H1 (cell line): ENCODE measurements around the gene MEX3D. TPM values are rescaled to one million over a fixed set of nuclear protein-coding genes. Genes with fewer than 3 reads are reported as not detected.

Experiments used
- CTCF ChIA-PET: fragments of 300-600 bp; sonication (Branson Sonifier 250); formaldehyde crosslinking; loops from one replicate; lab custom pipeline; 2021; ENCODE audit not compliant: partially characterized antibody; lab: Charles Lee
- POLR2A ChIA-PET: fragments of 300-600 bp; sonication (Branson Sonifier 250); formaldehyde crosslinking; loops from one replicate; lab custom pipeline; 2021; ENCODE audit warnings: inconsistent platforms; ENCODE audit not compliant: partially characterized antibody; lab: Charles Lee
- DNase-seq, 2 experiments: peaks; one replicate each; pipeline versions ENCODE4 v3.0.0 to v3.0.0-alpha.2; 2010 to 2022; ENCODE audit warnings: low spot score in 2 of 2, low read depth in 1 of 2, mixed read lengths in 1 of 2
- FAIRE-seq: peaks from 2 replicates; lab custom pipeline; 2011; peaks lifted over from hg19 to GRCh38; lab: Jason Lieb, UNC
- H2AFZ ChIP-seq: 2 replicates; pipeline ENCODE4 v1.8.1; 2012; ENCODE audit warnings: low read length, inconsistent platforms
- H2AK5ac ChIP-seq: 2 replicates; pipeline ENCODE4 v1.6.1; 2013; ENCODE audit warnings: low read depth, low read length
- H2BK120ac ChIP-seq: replicated peaks from 2 replicates; pipeline ENCODE3; 2013; ENCODE audit warnings: low read depth, low read length, inconsistent platforms
- H2BK12ac ChIP-seq: 2 replicates; pipeline ENCODE4 v1.6.1; 2013; ENCODE audit warnings: low read depth, low read length
- H2BK15ac ChIP-seq: 2 replicates; pipeline ENCODE4 v1.6.1; 2013; ENCODE audit warnings: low read length
- H2BK20ac ChIP-seq: 2 replicates; pipeline ENCODE4 v1.6.1; 2013; ENCODE audit warnings: low read length
- H2BK5ac ChIP-seq: 2 replicates; pipeline ENCODE4 v1.6.1; 2013; ENCODE audit warnings: low read depth, low read length
- H3K14ac ChIP-seq: 2 replicates; pipeline ENCODE4 v1.6.1; 2013; ENCODE audit warnings: inconsistent platforms; ENCODE audit not compliant: insufficient read length
- H3K18ac ChIP-seq: 2 replicates; pipeline ENCODE4 v1.6.1; 2013; ENCODE audit warnings: low read length; ENCODE audit errors: extremely low read depth
- H3K23ac ChIP-seq: 2 replicates; pipeline ENCODE4 v1.6.1; 2013; ENCODE audit warnings: inconsistent platforms; ENCODE audit not compliant: insufficient read length
- H3K23me2 ChIP-seq: 2 replicates; pipeline ENCODE4 v1.6.1; 2013; ENCODE audit warnings: low read depth, low read length
- H3K27ac ChIP-seq: 2 replicates; pipeline ENCODE4 v1.6.1; 2011; ENCODE audit warnings: low read depth, low read length, inconsistent platforms
- H3K27me3 ChIP-seq, 4 experiments: replicated peaks in 1 of 4; 1 replicate in 1 of 4; 2 replicates in 3 of 4; pipeline versions ENCODE4 v1.6.1 to v1.8.1; 2011 to 2013; ENCODE audit warnings: low read length in 3 of 4, mild to moderate bottlenecking in 3 of 4, inconsistent platforms in 2 of 4, mixed read lengths in 2 of 4, moderate library complexity in 1 of 4; ENCODE audit not compliant: control insufficient read depth in 3 of 4, insufficient read depth in 3 of 4; ENCODE audit errors: extremely low read depth in 1 of 4
- H3K36me3 ChIP-seq, 4 experiments: 2 replicates each; pipeline versions ENCODE4 v1.6.1 to v1.8.1; 2011 to 2013; ENCODE audit warnings: mild to moderate bottlenecking in 4 of 4, low read length in 3 of 4, moderate library complexity in 2 of 4, control low read depth in 1 of 4, inconsistent platforms in 1 of 4; ENCODE audit not compliant: insufficient read depth in 4 of 4, control insufficient read depth in 2 of 4
- H3K4ac ChIP-seq: replicated peaks from 2 replicates; pipeline ENCODE3; 2013; ENCODE audit warnings: low read length, low read depth, mixed read lengths, inconsistent platforms; ENCODE audit not compliant: insufficient read length
- H3K4me1 ChIP-seq, 4 experiments: replicated peaks in 1 of 4; 1 replicate in 1 of 4; 2 replicates in 3 of 4; pipeline versions ENCODE4 v1.6.1 to v1.8.1; 2011 to 2013; ENCODE audit warnings: low read length in 3 of 4, inconsistent platforms in 2 of 4, mixed read lengths in 1 of 4; ENCODE audit not compliant: insufficient read depth in 4 of 4, control insufficient read depth in 3 of 4
- H3K4me2 ChIP-seq, 2 experiments: 2 replicates each; pipeline versions ENCODE4 v1.6.1 to v1.8.1; 2011 to 2013; ENCODE audit warnings: low read depth in 2 of 2, low read length in 2 of 2, control low read depth in 1 of 2, inconsistent platforms in 1 of 2, mild to moderate bottlenecking in 1 of 2; ENCODE audit not compliant: insufficient read depth in 1 of 2
- H3K4me3 ChIP-seq, 4 experiments: fragments of 200-600, 300-600 bp in 1 of 4; sonication (generic), shearing (Covaris generic), sonication (Bioruptor Twin) in 1 of 4; 2 replicates each; pipeline versions ENCODE4 v1.5.1 to v1.8.1; 2011 to 2016; ENCODE audit warnings: low read length in 4 of 4, low read depth in 3 of 4, control low read depth in 2 of 4, inconsistent platforms in 2 of 4, mild to moderate bottlenecking in 2 of 4, mixed read lengths in 1 of 4, moderate library complexity in 1 of 4; ENCODE audit not compliant: insufficient read depth in 2 of 4; ENCODE audit errors: extremely low read depth in 1 of 4
- H3K56ac ChIP-seq: replicated peaks from 2 replicates; pipeline ENCODE3; 2013; ENCODE audit warnings: low read depth, mild to moderate bottlenecking, mixed read lengths, low read length, inconsistent platforms; ENCODE audit not compliant: insufficient read length
- H3K79me1 ChIP-seq: 2 replicates; pipeline ENCODE4 v1.6.1; 2013; ENCODE audit warnings: low read depth, low read length, control low read depth
- H3K79me2 ChIP-seq, 2 experiments: 2 replicates each; pipeline versions ENCODE4 v1.6.1 to v1.8.1; 2012 to 2013; ENCODE audit warnings: low read length in 2 of 2, mild to moderate bottlenecking in 2 of 2, inconsistent platforms in 1 of 2; ENCODE audit not compliant: insufficient read depth in 2 of 2, control insufficient read depth in 1 of 2
- H3K9ac ChIP-seq, 4 experiments: replicated peaks in 1 of 4; 1 replicate in 1 of 4; 2 replicates in 3 of 4; pipeline versions ENCODE4 v1.6.1 to v1.8.1; 2011 to 2013; ENCODE audit warnings: low read depth in 3 of 4, low read length in 3 of 4, control low read depth in 2 of 4, mild to moderate bottlenecking in 2 of 4, moderate library complexity in 2 of 4, inconsistent platforms in 1 of 4; ENCODE audit errors: extremely low read depth in 1 of 4
- H3K9me3 ChIP-seq, 2 experiments: 2 replicates each; pipeline versions ENCODE4 v1.6.1 to v1.8.1; 2012 to 2013; ENCODE audit warnings: mild to moderate bottlenecking in 2 of 2, moderate library complexity in 2 of 2, control low read depth in 1 of 2, inconsistent platforms in 1 of 2, low read depth in 1 of 2, low read length in 1 of 2, mixed read lengths in 1 of 2; ENCODE audit not compliant: insufficient read depth in 2 of 2
- H4K20me1 ChIP-seq, 2 experiments: replicated peaks in 1 of 2; 2 replicates each; pipeline versions ENCODE3 to v1.8.1; 2011 to 2013; ENCODE audit warnings: inconsistent platforms in 2 of 2, low read length in 2 of 2, mild to moderate bottlenecking in 1 of 2; ENCODE audit not compliant: insufficient read depth in 2 of 2, control insufficient read depth in 1 of 2
- H4K5ac ChIP-seq: 2 replicates; pipeline ENCODE4 v1.6.1; 2013; ENCODE audit warnings: low read length, low read depth, mixed read lengths, inconsistent platforms; ENCODE audit not compliant: insufficient read length
- H4K8ac ChIP-seq: 2 replicates; pipeline ENCODE4 v1.8.0; 2013; ENCODE audit warnings: mild to moderate bottlenecking, moderate library complexity, low read length, inconsistent platforms; ENCODE audit not compliant: insufficient read depth; ENCODE audit errors: extremely low read depth
- H4K91ac ChIP-seq: replicated peaks from 2 replicates; pipeline ENCODE3; 2013; ENCODE audit warnings: low read length, mixed read lengths, inconsistent platforms; ENCODE audit not compliant: insufficient read length
- ATF2 ChIP-seq: IDR thresholded peaks from 2 replicates; pipeline ENCODE4 v1.6.1; 2012; ENCODE audit warnings: low read length, inconsistent platforms
- BRCA1 ChIP-seq: IDR thresholded peaks from 2 replicates; pipeline ENCODE4 v1.6.1; 2012; ENCODE audit warnings: low read depth, low read length, improper control_type of control experiment
- CBX5 ChIP-seq: fragments of 300-800, 300-1000 bp; sonication (generic); IDR thresholded peaks from 2 replicates; pipeline ENCODE4 v1.7.1; 2016; ENCODE audit warnings: antibody characterized with exemption, low read length, low read depth
- GTF2F1 ChIP-seq: IDR thresholded peaks from 2 replicates; pipeline ENCODE4 v1.6.1; 2012; ENCODE audit warnings: low read depth, low read length, improper control_type of control experiment, borderline replicate concordance
- HDAC6 ChIP-seq: IDR thresholded peaks from one replicate; pipeline ENCODE4 v1.7.1; 2012; ENCODE audit warnings: low read depth, mild to moderate bottlenecking, inconsistent platforms, low read length, moderate library complexity
- KDM1A ChIP-seq: fragments of 200-600, 300-600 bp; sonication (generic); IDR thresholded peaks from 2 replicates; pipeline ENCODE4 v1.7.1; 2016; ENCODE audit warnings: mild to moderate bottlenecking, low read length, borderline replicate concordance
- KDM4A ChIP-seq: IDR thresholded peaks from one replicate; pipeline ENCODE4 v1.7.1; 2012; ENCODE audit warnings: low read depth, mild to moderate bottlenecking, moderate library complexity, low read length, inconsistent platforms; ENCODE audit not compliant: severe bottlenecking
- SAP30 ChIP-seq: fragments of 300-600 bp; sonication (generic); IDR thresholded peaks from 2 replicates; pipeline ENCODE4 v1.7.1; 2012; ENCODE audit warnings: low read length, moderate library complexity, mild to moderate bottlenecking, inconsistent platforms; ENCODE audit not compliant: insufficient read depth, insufficient replicate concordance
- TCF12 ChIP-seq: IDR thresholded peaks from 2 replicates; pipeline ENCODE4 v1.6.1; 2011; ENCODE audit warnings: low read depth, mild to moderate bottlenecking, low read length
- WGBS, 2 experiments: shearing (Covaris generic) in 1 of 2; methylation state at CpG; one replicate each; pipeline versions ENCODE4 v1.1.6 to v1.1.7; 2013 to 2015; ENCODE audit warnings: low lambda C conversion rate in 2 of 2, mixed read lengths in 2 of 2, inconsistent platforms in 1 of 2, low coverage in 1 of 2, missing lambda C conversion rate in 1 of 2; ENCODE audit not compliant: insufficient replicate concordance in 2 of 2, insufficient coverage in 1 of 2, insufficient read length in 1 of 2; ENCODE audit errors: extremely low coverage in 1 of 2, missing lambda C conversion rate in 1 of 2; 5-methylcytosine and 5-hydroxymethylcytosine counted together
- polyA plus RNA-seq, 7 experiments: library from polyadenylated mRNA; depleted of rRNA in 3 of 7; stranded (reverse) in 5 of 7; unstranded in 2 of 7; fragments of >200 nt in 5 of 7; fragments of 200-250 nt in 2 of 7; gene quantifications; 1 replicate in 5 of 7; 2 replicates in 1 of 7; 4 replicates in 1 of 7; pipeline versions ENCODE4 v1.2.1 to v1.2.3, GENCODE V29; 2011 to 2013; ENCODE audit warnings: missing spikeins in 2 of 7, mixed read lengths in 2 of 7
- total RNA-seq: library from RNA; stranded (reverse); fragmentation: NEBNext Ultra II Directional; extraction: Animal tissue kit (Norgen Biotek cat#: 25700); gene quantifications from 2 replicates; pipeline ENCODE4 v1.2.1, GENCODE V29; 2021

Gene MEX3D
- total and polyA plus RNA-seq, 2 of the 8 experiments (the other 6 are each of a cell fraction or from before 2014, with no cell fraction given) = 20.8 to 78.8 TPM

- WGBS, 2 experiments = 94% methylated on average over 17 of the region's 20 CpGs; no CpG with 5 or more reads in 1 of the 2 experiments
- TF ChIP-seq TCF12 (no peak), SAP30 (no peak), ATF2 (no peak), KDM4A (no peak), HDAC6 (no peak), BRCA1 (no peak), CBX5 (no peak), KDM1A (no peak), GTF2F1 (no peak)
- H2BK120ac ChIP-seq = no peak overlapping the region
- no peak overlapping the region for H3K4me2 ChIP-seq
- 0 out of 2 replicates have a peak, but pooled peaks cover 2% of the 10 kb centered on the region for H3K79me1 ChIP-seq
- no peak overlapping the region for H3K4ac ChIP-seq
- H3K9ac ChIP-seq = no peak overlapping the region
- no peak overlapping the region for H4K8ac ChIP-seq
- no peak overlapping the region for H2BK15ac ChIP-seq
- no peak overlapping the region for H4K91ac ChIP-seq
- H3K36me3 ChIP-seq = peaks cover 10 to 54% (median 43%) of the 10 kb centered on the region in 4 experiments; a peak in 7 of 8 replicates
- H2BK12ac ChIP-seq = no peak overlapping the region
- no peak overlapping the region for H3K18ac ChIP-seq
- H4K5ac ChIP-seq = no peak overlapping the region
- no peaks in the 10 kb centered on the region for H3K79me2 ChIP-seq
- no peak overlapping the region for H3K23ac ChIP-seq
- H3K27me3 ChIP-seq = no peaks in the 10 kb centered on the region
- no peak for DNase-seq
- no peak overlapping the region for H2AK5ac ChIP-seq
- H2BK5ac ChIP-seq = no peak overlapping the region
- FAIRE-seq = no peak
- no peak overlapping the region for H3K27ac ChIP-seq
- no peak overlapping the region for H3K4me3 ChIP-seq
- no peak overlapping the region for H3K14ac ChIP-seq
- CTCF ChIA-PET = interaction anchor here (4.5 kb wide), 1 partner anchor 10 kb away, joined by 25 read pairs; no protein-coding TSS in a partner anchor
- POLR2A ChIA-PET = interaction anchor here (1.1 to 8.8 kb wide), 5 partner anchors 8 to 25 kb away, joined by 3 to 148 read pairs (median 5); no protein-coding TSS in a partner anchor
- H3K9me3 ChIP-seq = no peaks in the 10 kb centered on the region
- no peaks in the 10 kb centered on the region for H3K23me2 ChIP-seq
- H3K56ac ChIP-seq = no peak overlapping the region
- no peak overlapping the region for H2BK20ac ChIP-seq
- H2AFZ ChIP-seq = no peak overlapping the region
- H3K4me1 ChIP-seq = no peaks in the 10 kb centered on the region
- peaks cover 0 to 18% of the 10 kb centered on the region in 2 experiments for H4K20me1 ChIP-seq
Observed at GRCh38 chr19:1579222-1579621, 11.1 kb upstream of the MEX3D start.
